GM19328 (cell line): Measurements from ENCODE around the gene ZNF780A.
"Not testable (repeated sequence)": the region's sequence is repeated elsewhere in the genome, so short reads cannot be mapped to it uniquely, and the experiment has no call there.

Source experiments
- ATAC-seq: cut with Tn5 transposase; IDR thresholded peaks from one replicate; pipeline ENCODE4 v1.9.1; 2021; ENCODE audit warnings: mild to moderate bottlenecking, moderate library complexity; ENCODE audit not compliant: unreplicated experiment

ZNF780A gene

GRCh38 chr19:40090241-40091204 is at the start of gene ZNF780A:
Gene ZNF780A (minus strand): TSS chr19:40090943. CDS start chr19:40084753, 6,190 bp downstream.
- ATAC-seq: no peak

GRCh38 chr19:40139533-40140287 is 49.0 kb upstream of the ZNF780A start:
- ATAC-seq: no peak

- no peak for ATAC-seq
Observed at GRCh38 chr19:40136818-40137217, 46.1 kb upstream of the ZNF780A start.

- ATAC-seq: no peak
Observed at GRCh38 chr19:40134866-40135265, 44.1 kb upstream of the ZNF780A start.

- no peak for ATAC-seq
Observed at GRCh38 chr19:40133491-40133890, 42.7 kb upstream of the ZNF780A start.

- ATAC-seq: no peak
Observed at GRCh38 chr19:40130013-40130412, 39.3 kb upstream of the ZNF780A start.

- no peak for ATAC-seq
Observed at GRCh38 chr19:40129425-40129824, 38.7 kb upstream of the ZNF780A start.

- no peak for ATAC-seq
Observed at GRCh38 chr19:40128991-40129390, 38.2 kb upstream of the ZNF780A start.

GRCh38 chr19:40119380-40119779 is 28.6 kb upstream of the ZNF780A start:
- ATAC-seq: no peak

GRCh38 chr19:40118638-40119037 is 27.9 kb upstream of the ZNF780A start:
- not testable (repeated sequence) for ATAC-seq

- no peak for ATAC-seq
Observed at GRCh38 chr19:40116075-40116474, 25.3 kb upstream of the ZNF780A start.

- not testable (repeated sequence) for ATAC-seq
Observed at GRCh38 chr19:40114119-40114518, 23.4 kb upstream of the ZNF780A start.

GRCh38 chr19:40112271-40112670 is 21.5 kb upstream of the ZNF780A start:
- not testable (repeated sequence) for ATAC-seq

- ATAC-seq: no peak
Observed at GRCh38 chr19:40110570-40110969, 19.8 kb upstream of the ZNF780A start.

- ATAC-seq: no peak
Observed at GRCh38 chr19:40104754-40105153, 14.0 kb upstream of the ZNF780A start.

GRCh38 chr19:40103600-40103999 is 12.9 kb upstream of the ZNF780A start:
- no peak for ATAC-seq

- ATAC-seq: no peak
Observed at GRCh38 chr19:40101813-40102212, 11.1 kb upstream of the ZNF780A start.

GRCh38 chr19:40093416-40093815 is 2.7 kb upstream of the ZNF780A start:
- ATAC-seq: no peak

- no peak for ATAC-seq
Observed at GRCh38 chr19:40091205-40092129, 724 bp upstream of the ZNF780A start.

GRCh38 chr19:40089462-40089861 is 1.3 kb downstream of the ZNF780A start:
- no peak for ATAC-seq
